Lower lobe of right lung (tissue), 2 donors: ENCODE measurements around the gene AFG1L. TPM values are rescaled to one million over a fixed set of nuclear protein-coding genes. Genes with fewer than 3 reads are reported as not detected.
A peak's percentile ranks its signal among the peaks of the same experiment; 100 is the strongest.

Experiments
- ATAC-seq, 2 donors: fragments of 200-7000 bp; cut with Tn5 transposase; one replicate each; pipeline ENCODE4 v1.9.1; 2020 to 2022; ENCODE audit warnings: mild to moderate bottlenecking in 2 of 2, moderate library complexity in 2 of 2
- DNase-seq: peaks from one replicate; pipeline ENCODE4 v3.0.0-alpha.2; 2020
- H3K27ac ChIP-seq: fragments of 200-600 bp; one replicate; pipeline ENCODE4 v1.8.0; 2022
- H3K27me3 ChIP-seq: fragments of 200-600 bp; one replicate; pipeline ENCODE4 v1.8.0; 2022; ENCODE audit warnings: low read depth
- H3K36me3 ChIP-seq: fragments of 200-600 bp; one replicate; pipeline ENCODE4 v1.8.0; 2022; ENCODE audit warnings: mild to moderate bottlenecking
- H3K4me1 ChIP-seq: fragments of 200-600 bp; one replicate; pipeline ENCODE4 v1.8.0; 2022
- H3K4me3 ChIP-seq: fragments of 200-600 bp; one replicate; pipeline ENCODE4 v1.8.0; 2022; ENCODE audit warnings: mild to moderate bottlenecking
- H3K9me3 ChIP-seq: fragments of 200-600 bp; one replicate; pipeline ENCODE4 v1.8.0; 2022
- intact Hi-C: fragments of 100-400 bp; cut with DNase I; formaldehyde crosslinking; loops from one replicate; pipeline ENCODE4 v1.11.0; 2022
- total RNA-seq: library from RNA; stranded (reverse); fragmentation: NEBNext Ultra II Directional; extraction: Animal tissue kit (Norgen Biotek cat#: 25700); gene quantifications from one replicate; pipeline ENCODE4 v1.2.1, GENCODE V29; 2021
- TF ChIP-seq, protein P1 (sequence below): fragments of 200-600 bp; IDR thresholded peaks from one replicate; pipeline ENCODE4 v1.8.0; 2022; ENCODE audit warnings: antibody characterized with exemption, mild to moderate bottlenecking
- donor health status: DM: no; HTN: yes; CAD: no; lungs with severe emphysema.

Gene AFG1L
- total RNA-seq, 1 donor from 2014 or later: 7.4 TPM

DNA sequence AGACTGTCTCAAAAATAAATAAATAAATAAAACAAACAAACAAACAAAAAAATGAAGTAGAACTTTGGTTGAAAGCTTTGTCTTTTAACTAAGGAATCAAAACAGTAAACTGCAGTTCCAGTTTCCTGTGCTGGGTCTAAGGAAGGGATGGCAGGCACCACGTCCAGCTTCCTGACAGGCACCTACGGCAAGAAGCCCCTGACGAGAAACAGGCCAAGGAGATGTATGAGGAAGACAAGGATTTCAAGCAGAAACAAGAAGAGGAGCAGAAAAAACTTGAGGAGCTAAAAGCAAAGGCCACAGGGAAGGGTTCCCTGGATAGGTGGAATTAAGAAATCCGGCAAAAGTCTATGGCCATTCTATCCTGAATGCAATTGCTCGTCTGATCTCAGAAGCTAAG lies 42.8 kb upstream of the AFG1L start:
- no peaks in the 10 kb centered on the region for H3K27me3 ChIP-seq
- H3K4me1 ChIP-seq: peaks cover 54% of the 10 kb centered on the region
- no peak overlapping the region for H3K27ac ChIP-seq
- ATAC-seq (no peak), DNase-seq (no peak)
- H3K9me3 ChIP-seq: no peaks in the 10 kb centered on the region
- peaks cover 7% of the 10 kb centered on the region for H3K36me3 ChIP-seq
- intact Hi-C loops: no loop called here
- no peak overlapping the region for H3K4me3 ChIP-seq
- TF ChIP-seq, protein P1, sequence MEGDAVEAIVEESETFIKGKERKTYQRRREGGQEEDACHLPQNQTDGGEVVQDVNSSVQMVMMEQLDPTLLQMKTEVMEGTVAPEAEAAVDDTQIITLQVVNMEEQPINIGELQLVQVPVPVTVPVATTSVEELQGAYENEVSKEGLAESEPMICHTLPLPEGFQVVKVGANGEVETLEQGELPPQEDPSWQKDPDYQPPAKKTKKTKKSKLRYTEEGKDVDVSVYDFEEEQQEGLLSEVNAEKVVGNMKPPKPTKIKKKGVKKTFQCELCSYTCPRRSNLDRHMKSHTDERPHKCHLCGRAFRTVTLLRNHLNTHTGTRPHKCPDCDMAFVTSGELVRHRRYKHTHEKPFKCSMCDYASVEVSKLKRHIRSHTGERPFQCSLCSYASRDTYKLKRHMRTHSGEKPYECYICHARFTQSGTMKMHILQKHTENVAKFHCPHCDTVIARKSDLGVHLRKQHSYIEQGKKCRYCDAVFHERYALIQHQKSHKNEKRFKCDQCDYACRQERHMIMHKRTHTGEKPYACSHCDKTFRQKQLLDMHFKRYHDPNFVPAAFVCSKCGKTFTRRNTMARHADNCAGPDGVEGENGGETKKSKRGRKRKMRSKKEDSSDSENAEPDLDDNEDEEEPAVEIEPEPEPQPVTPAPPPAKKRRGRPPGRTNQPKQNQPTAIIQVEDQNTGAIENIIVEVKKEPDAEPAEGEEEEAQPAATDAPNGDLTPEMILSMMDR: no peak

DNA sequence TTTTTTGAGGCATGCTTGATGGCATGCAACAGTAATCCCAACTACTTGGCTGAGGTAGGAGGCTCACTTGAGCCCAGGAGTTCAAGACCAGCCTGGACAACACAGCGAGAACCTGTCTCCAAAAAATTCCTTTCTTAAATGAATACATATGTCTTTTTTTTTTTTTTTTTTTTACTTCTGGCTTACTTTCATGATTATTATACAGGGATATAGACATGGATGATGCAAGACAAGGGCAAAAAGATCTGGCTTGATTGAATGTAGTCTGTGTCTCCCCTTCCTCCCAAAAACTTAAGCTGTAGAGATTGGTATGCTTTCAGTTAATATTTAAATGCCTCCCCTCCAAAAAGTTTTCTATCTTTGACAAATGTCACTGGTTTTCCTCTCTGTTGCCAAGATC lies 41.6 kb upstream of the AFG1L start:
- intact Hi-C loops: no loop called here
- H3K36me3 ChIP-seq: peaks cover 7% of the 10 kb centered on the region
- H3K27ac ChIP-seq: no peak overlapping the region
- DNase-seq (no peak), ATAC-seq (no peak)
- no peaks in the 10 kb centered on the region for H3K27me3 ChIP-seq
- H3K4me1 ChIP-seq: peaks cover 65% of the 10 kb centered on the region
- no peaks in the 10 kb centered on the region for H3K9me3 ChIP-seq
- TF ChIP-seq, protein P1: no peak
- H3K4me3 ChIP-seq: no peak overlapping the region

DNA sequence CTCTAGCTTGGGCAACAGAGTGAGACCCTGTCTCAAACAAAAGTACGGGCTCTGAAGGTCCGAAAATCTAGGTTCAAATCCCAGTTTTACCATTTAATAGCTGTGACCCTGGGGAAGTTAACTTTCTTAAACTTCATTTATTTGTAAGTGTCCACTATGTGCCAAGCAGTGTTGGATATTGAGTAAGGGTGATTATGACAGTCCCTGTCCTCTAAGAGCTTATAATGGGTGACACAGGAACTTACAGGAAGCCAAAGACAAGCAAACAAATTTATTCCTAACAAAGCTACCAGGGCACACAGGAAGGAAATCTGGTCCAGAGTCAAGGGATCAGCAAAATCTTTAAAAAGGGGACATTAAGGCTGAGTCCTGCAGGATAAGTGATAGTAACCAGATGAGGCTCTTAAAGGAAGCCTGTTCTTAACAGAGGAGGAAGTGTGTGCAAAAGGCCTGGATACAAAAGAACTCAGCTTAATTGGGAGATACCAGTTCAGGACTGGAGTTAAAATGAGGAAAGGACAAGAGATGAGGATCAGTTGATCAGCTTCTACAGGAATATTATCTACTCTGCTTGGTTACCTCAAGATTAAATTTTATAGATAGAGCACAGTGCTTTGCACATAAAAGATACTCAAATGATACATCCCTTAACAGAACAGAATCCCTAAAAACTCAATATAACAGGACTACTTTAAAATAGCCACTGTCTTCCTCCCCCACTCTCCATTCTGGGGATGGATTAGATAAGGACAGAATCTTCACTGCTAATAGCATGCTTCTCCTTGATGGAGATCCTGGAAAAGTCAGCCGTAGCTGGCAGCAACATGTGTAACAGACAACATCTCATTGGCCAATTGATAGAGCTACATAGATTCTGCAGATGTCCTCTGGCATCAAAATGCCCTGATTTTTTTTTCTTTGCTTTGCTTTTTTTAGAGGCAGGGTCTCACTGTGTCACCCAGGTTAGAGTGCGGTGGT lies 40.1 kb upstream of the AFG1L start:
- intact Hi-C loops: no loop called here
- peaks cover 79% of the 10 kb centered on the region for H3K4me1 ChIP-seq
- ATAC-seq: peak in 1 of 2 donors; percentile 64

DNA sequence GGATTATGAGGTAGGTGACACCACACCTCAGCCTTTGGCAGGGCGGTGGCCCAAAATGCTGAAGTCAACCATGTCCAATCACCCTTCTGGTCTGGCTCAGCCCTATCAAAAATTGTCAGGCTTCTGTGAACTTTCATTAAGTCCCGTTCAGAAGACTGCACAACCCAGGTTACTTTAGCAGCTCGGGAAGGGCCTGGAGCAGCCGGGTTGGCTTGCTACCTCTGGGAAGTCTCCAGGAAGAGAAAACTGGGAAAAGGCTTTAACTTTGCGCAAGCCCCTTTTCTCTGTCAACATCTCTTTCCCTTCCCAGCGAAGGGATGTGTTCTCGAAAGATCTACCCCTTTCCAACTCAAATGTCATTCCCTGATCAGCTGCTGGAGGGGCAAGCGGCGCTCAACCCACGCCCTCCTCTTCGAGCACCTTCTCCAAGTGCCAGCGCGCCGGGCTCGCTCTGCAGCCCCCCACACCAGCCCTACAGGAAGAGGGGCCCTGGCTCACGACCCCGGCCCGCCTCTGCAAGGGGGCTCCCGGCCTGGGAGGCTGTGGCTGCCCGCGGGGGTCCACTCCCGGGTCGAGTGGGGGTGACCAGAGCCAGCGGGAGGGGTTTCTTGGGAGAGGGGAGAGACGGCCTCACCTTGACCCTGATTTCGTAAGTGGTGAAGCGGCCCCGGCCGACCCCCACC lies 34.6 kb upstream of the AFG1L start:
- intact Hi-C loops: no loop called here
- ATAC-seq (peak; percentile 14 to 46), DNase-seq (peak; percentile 50)
- Histone ChIP-seq H3K4me1 (peaks cover 52% of the 10 kb centered on the region), H3K27me3 (no peaks in the 10 kb centered on the region), H3K27ac (peak overlapping the region; percentile 94), H3K4me3 (peak overlapping the region; percentile 99), H3K9me3 (no peaks in the 10 kb centered on the region), H3K36me3 (peaks cover 7% of the 10 kb centered on the region)
- TF ChIP-seq, protein P1: no peak

More for the DNA sequence above, 40.1 kb upstream of the AFG1L start:
- H3K9me3 ChIP-seq: no peaks in the 10 kb centered on the region
- TF ChIP-seq, protein P1: no peak
- no peak for DNase-seq
- H3K36me3 ChIP-seq: peaks cover 7% of the 10 kb centered on the region
- H3K27ac ChIP-seq: peak overlapping the region; percentile 40
- no peaks in the 10 kb centered on the region for H3K27me3 ChIP-seq
- no peak overlapping the region for H3K4me3 ChIP-seq

DNA sequence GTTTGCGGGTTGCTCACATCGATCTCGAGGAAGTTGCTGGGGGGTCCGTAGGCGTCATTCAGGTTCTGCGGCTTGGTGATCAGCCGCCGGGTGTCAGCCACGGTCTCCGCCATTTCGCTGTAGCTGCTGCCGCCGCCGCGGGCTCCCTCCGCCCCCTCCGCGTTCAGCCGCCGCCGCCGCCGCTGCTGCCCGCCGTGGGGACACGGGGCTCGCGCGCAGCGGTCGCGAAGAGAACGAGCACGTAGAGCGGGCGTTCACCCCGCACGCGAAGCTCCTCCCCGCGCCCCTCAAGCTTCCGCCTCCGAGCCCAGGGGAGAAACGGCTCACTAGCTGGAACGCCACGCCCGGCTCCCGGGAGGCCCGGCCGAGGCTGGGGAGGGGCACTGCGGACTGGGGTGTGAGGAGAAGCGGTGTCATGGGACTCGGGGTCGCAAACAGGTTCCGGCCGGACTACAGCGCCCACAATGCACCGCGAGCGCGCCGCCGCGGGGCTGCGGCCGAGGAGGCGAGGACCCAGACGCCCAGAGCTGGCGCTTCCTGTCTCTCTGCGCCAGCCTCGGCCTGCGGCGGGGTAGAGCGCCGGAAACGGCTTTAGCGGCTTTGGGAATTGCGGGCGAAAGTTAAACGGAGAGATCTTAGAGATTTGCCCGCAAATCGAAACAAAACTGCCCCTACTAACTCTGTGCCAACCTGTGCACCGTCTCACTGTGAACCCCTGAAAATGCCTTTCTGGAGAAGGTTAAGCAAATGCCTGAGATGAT lies 33.9 kb upstream of the AFG1L start, which contains the start of gene SNX3:
TSS of gene SNX3 (minus strand) at position 232 of the 761 bp plus-strand sequence. CDS start at position 113, 119 bp downstream.
- H3K9me3 ChIP-seq: no peaks in the 10 kb centered on the region
- H3K27me3 ChIP-seq: no peaks in the 10 kb centered on the region
- DNase-seq: peak; percentile 97
- peaks cover 45% of the 10 kb centered on the region for H3K4me1 ChIP-seq
- TF ChIP-seq, protein P1: no peak
- H3K36me3 ChIP-seq: peaks cover 2% of the 10 kb centered on the region
- H3K27ac ChIP-seq: peak within 1 kb of the TSS; percentile 94
- intact Hi-C loops: no loop called here
- peak within 1 kb of the TSS; percentile 99 for H3K4me3 ChIP-seq
- ATAC-seq: peak; percentile 98 to 99
